ENCODE measurements around the gene ELOA.
"Not testable (repeated sequence)": the region's sequence is repeated elsewhere in the genome, so short reads cannot be mapped to it uniquely, and the experiment has no call there.

ELOA gene

DNA sequence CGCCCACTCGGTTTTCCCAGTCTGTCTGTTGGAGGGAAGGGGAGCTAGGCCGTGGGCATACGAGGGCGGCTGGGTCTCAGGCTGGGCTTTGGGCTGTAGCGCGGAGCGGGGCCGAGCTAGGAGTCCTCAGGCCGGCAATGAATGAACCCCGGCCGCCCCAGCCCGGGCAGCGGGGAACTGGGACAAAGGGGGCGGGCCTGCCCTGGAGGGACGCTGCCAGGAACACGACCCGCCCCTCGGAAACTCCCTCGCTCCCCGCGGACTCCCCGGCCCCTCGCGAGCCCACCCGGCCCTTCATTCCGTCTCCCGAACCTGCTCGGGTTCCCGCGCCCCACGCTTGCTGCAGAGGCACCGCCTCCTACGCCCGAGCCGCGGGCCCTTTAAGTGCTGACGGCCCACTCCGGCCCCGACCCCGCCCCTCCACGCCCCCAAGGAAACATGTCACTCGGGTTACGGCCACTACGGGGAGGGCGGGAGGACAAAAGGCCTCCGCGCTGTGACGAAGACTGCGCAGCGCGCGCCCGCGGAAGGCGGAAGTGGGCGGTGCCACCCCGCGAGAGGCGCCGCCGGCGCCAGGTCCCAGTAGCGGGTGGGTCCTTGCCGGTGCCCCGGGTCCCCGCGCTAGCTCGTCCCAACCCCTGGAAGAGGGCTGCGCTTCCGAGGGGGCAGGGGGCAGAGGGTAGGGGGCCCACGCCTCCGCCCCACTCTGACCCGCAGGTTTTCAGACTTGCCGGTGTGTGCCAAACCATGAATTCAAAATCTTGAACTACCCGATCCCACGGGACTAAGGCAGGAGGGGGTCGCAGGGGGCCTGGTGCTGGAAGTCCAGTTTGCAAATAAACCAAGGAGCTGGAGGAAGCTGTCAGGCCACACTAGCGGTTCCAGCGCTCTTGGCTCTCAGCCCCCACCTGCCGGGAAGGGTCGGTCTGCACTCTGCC lies 57.4 kb downstream of the ELOA start, which contains the start of gene GALE:
Gene GALE, minus strand, starts transcription at position 355 of the 938 bp plus-strand sequence. CDS start 1,747 bp downstream, outside the sequence.
- peak; percentile 98 for DNase-seq (ENCODE audit: low spot score)

GRCh38 chr1:23801338-23801748 lies 58.1 kb downstream of the ELOA start:
- no peak for DNase-seq (ENCODE audit: low spot score)

DNA sequence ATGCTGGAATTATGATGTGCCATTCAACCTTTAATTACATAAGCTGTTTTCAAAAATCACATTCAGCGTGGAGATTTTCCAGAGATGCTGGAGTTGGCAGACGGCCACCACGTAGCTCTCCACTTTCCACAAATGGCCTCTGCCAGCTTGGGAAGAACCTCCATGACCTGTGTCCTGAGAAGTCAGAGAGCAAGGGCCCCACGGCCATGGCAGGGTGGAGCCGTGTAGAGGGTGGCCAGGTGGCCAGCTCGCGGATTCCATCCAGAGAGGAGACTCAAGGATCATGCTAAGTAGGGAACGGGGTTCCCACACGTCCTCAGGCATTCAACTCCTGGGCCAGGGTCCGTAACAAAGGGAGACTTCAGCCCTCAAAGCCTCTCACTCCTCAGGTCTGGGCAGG lies 58.6 kb downstream of the ELOA start:
- no peak for DNase-seq (ENCODE audit: low spot score)

GRCh38 chr1:23802809-23803342 lies 59.6 kb downstream of the ELOA start:
- not testable (repeated sequence) for DNase-seq (ENCODE audit: low spot score)

GRCh38 chr1:23803674-23804073 lies 60.4 kb downstream of the ELOA start:
- DNase-seq (ENCODE audit: low spot score) = no peak

DNA sequence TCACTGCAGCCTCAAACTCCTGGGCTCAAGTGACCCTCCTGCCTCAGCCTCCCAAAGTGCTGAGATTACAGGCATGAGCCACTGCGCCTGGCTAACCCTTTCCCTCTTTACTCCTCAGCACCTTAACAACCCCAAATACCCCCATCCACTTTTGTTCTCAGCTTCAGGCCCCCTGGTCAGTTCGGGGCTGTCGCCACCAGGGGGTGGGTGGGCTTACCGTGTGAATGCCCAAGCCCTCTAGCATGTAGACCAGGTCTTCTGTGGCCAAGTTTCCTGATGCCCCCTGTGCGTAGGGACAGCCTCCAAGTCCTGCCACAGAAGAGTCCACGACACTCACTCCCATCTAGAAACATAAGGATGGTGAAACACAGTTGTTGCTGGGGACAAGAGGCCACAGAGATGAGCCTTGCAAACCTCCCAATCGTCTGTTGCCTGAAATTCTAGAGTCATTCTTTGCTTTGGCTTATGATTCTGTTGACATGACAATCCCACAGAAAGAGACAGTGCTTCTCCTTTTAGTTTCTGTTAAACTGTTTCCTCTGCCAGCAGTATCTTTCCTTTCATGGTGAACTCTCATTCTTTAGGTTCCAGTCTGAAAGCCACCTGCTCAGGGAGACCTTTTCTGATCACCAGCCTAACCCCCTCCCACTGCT lies 61.0 kb downstream of the ELOA start:
- no peak for DNase-seq (ENCODE audit: low spot score)

DNA sequence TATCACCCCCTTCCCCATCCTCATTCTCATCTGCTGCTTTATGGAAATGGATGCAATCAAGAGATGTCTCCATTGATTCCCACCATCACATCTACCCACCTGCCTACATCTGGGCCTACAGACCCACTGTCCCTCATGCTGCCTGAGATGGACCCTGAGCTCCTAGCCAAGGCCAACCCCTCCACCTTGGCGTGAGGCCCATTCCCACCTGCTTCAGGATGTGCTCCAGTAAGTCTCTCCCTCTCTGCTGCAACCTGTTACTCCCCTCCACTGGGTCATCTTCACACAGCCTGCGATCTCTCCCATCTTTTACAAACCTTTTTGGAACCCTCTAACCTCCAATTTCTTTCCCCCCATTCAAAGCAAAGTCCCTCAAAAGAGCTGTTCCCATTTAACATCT lies 61.8 kb downstream of the ELOA start:
- no peak for DNase-seq (ENCODE audit: low spot score)

DNA sequence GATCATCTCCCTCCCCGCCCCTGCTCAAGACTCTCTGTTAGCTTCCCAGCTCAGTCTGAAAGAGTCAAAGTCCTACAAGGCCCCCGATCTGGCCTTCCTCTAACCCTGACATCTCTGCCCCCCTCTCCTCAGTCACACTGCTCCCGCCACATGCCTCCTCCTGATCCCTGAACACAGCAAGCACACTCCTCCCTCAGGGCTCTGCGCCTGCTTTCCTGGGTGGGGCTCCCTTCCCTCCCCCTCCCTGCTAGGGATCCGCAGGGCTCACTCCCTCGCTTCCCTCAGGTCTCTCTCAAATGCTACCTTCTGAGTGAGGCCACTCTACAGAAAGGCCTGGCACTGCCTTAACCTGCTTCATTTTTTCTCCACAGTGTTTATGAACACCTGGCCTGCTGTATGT lies 63.0 kb downstream of the ELOA start:
- no peak for DNase-seq (ENCODE audit: low spot score)

- DNase-seq (ENCODE audit: low spot score) = no peak
These were observed 64.2 kb downstream of the ELOA start for GRCh38 chr1:23807453-23807852.

GRCh38 chr1:23809751-23810171 lies 66.5 kb downstream of the ELOA start:
- DNase-seq (ENCODE audit: low spot score) = peak; percentile 88

GRCh38 chr1:23810818-23811540 lies 67.7 kb downstream of the ELOA start:
- peak; percentile 88 for DNase-seq (ENCODE audit: low spot score)
